Hematopoietic multipotent progenitor cell treated with erythropoietin and hydrocortisone succinate and interleukin-3 and kit ligand, for 8 days (in vitro differentiated cells): Measurements from ENCODE around the gene SLC25A21.
"Not testable (repeated sequence)": the region's sequence is repeated elsewhere in the genome, so short reads cannot be mapped to it uniquely, and the experiment has no call there.

Source experiments
- DNase-seq: peaks from one replicate; pipeline ENCODE4 v3.0.0-alpha.2; 2015

Gene SLC25A21

DNA sequence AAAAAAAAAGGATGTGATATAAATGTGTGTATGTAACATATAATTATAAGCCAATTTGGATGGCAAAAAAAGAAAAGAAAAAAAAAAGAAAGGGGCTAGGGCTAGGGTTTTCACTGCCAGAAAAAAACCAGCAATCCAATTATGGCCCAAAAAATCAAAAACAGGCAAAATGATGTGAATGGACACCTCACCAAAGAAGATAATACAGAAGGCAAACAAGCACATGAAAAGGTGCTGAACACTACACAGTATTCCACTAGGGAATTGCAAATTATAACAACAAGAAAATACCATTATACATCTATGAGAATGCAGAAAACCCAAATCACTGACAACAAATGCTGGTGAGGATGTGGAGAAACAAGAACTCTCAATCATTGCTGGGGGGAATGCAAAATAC, 13.3 kb upstream of the SLC25A21 start:
- no peak for DNase-seq

DNA sequence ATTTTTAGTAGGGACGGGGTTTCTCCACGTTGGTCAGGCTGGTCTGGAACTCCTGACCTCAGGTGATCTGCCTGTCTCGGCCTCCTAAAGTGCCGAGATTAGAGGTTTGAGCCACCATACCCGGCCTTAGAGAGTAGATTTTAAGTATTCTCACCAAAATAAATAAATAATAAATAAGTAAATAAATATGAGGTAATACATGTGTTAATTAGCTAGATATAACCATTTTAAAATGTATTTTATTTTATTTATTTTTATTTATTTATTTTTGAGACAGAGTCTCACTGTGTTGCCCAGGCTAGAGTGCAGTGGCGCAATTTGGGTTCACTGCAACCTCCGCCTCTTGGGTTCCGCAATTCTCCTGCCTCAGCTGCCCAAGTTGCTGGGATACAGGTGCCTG, 12.1 kb upstream of the SLC25A21 start:
- not testable (repeated sequence) for DNase-seq

DNA sequence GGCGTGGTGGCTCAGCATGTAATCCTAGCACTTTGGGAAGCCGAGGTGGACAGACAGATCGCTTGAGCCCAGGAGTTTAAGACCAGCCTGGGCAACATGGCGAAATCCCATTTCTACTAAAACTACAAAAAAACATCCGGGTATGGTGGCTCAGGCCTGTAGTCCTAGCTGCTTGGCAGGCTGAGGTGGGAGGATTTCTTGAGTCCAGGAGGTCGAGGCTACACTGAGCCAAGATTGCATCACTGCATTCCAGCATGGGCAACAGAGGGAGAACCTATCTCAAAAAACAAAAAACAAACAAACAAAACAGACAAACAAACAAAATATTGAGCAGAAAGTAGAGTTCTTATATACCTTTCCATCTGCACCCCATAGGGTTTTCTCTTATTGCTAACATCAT, 9.0 kb upstream of the SLC25A21 start:
- DNase-seq: no peak

DNA sequence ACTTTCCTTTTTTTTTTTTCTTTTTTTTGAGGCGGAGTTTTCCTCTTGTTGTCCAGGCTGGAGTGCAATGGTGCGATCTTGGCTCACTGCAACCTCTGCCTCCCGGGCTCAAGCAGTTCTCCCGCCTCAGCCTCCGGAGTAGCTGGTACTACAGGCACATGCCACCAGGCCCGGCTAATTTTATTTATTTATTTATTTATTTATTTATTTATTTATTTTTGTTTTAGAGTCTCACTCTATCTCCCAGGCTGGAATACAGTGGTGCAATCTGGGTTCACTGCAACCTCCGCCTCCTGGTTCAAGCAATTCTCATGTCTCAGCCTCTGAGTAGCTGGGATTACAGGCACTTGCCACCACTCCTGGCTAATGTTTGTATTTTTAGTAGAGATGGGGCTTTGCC, 8.5 kb upstream of the SLC25A21 start:
- not testable (repeated sequence) for DNase-seq

DNA sequence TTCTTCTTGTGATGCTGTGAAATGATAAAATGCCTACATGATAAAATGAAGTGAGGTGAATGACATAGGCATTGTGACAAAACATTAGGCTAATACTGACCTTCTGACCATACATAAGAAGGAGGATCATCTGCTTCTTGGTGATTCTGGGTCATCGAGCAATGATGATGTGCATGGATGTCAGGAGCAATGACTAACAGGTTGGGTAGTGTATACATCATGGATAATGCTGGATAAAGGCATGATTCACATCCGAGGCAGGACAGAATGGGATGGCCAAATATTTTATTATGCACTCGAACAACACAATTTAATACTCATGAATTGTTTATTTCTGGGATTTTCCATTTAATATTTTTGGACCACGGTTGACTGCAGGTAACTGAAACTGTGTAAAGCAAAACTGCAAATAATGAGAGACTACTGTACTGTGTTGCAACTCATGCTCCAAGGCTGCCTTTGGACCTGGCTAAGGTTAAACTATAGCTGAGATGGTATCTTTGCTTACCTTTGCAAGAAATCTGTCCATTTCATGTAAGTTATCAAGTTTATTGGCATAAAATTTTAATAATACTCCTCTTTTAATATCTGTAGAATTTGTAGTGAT, 7.6 kb upstream of the SLC25A21 start:
- DNase-seq: no peak

DNA sequence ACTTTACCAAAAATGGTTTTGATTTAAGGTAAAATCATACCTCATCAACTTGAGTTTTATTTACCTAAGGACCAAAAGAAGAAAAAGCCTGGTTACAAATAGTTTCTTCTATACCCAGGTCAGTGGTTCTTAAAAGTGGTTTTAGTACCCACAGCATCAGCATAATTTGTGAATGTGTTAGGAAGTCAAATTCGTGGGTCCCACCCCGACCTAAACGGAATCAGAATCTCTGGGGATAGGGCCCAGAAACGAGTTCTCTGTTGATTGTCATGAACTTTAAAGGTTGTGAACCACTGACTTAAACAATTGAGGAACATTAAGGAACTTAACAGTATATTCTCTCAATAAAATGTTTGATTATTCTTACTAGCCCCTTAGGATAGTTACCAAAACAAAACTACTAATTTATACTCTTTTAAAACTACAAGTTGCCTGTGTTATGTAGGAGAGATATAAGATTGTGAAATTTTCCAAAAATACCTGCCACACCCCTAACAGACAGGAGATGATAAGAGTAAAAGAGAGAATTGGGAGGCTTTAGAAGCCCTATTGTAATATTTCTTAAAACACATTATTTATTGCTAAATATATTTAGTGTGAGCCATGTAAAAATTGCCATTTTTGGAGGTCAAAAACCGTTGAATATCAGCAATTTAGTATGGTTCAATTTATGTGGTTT, 669 bp upstream of the SLC25A21 start:
- DNase-seq: peak; percentile 73

DNA sequence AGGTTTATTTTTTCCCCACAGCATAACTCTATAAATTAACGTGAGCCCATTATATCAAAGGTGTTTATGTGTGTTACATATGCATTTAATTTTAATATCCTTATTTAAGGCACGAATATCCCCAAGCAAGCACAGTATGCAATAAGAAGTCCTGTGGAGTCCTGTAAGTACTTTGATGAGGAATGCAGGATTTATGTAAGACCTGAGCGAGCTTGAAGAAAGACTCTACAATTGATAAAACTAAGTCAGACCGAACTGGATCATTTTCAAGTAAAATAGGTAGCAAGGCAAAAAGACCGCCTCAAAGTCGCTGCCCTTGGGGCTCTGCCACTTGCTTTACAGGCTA, 755 bp downstream of the SLC25A21 start:
- DNase-seq: no peak

DNA sequence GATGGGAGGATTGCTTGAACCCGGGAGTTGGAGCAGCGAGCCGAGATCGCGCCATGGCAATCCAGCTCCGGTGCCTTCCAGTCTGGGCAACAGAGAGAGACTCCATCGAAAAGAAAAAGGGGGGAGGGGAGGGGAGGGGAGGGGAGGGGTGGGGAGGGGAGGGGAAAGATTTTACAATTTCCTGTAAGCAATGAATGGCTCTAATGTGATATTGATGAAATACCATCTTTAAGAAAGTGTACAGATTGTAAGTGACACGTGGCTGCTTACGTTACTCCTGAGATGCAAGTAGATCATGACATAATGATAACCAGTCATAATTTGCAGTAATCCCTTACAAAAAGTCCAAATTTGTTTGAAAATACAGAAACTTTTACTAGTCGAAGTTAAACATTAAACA, 1.4 kb downstream of the SLC25A21 start:
- peak; percentile 40 for DNase-seq

DNA sequence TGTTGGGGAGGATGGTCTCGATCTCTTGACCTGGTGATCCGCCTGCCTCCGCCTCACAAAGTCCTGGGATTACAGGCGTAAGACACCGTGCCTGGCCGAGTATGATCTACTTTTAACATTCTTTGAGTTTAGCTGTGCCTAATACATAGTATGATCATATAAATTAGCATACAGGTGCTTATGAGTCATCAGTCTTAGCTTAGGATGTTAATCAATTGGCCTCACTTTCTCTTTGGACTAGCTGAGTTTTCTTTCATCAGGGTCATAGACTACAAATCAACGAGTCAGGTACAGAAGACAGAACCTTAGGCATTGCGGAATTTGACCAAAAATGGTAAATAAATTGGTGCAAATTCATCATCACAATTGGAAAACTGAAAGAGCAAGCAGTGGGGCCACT, 2.2 kb downstream of the SLC25A21 start:
- no peak for DNase-seq

DNA sequence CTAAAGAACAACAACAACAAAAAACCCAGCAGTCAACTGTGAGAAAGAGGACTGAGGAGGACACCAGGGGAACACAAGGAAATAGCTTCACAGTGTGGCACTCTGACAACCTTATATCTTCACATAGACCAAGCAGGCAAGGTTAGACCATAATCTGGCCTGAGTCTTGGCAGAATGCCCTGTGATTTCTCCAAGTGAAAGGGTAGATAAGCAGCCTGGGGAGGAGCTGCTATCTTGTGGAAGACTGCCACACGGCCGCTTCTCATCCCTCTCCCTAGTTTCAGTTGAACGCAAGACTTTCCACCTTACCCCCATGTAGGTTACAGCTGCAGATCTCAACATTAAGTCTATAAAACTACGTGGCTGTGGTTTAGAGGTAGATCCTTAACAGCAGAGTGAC, 3.7 kb downstream of the SLC25A21 start:
- peak; percentile 99 for DNase-seq

DNA sequence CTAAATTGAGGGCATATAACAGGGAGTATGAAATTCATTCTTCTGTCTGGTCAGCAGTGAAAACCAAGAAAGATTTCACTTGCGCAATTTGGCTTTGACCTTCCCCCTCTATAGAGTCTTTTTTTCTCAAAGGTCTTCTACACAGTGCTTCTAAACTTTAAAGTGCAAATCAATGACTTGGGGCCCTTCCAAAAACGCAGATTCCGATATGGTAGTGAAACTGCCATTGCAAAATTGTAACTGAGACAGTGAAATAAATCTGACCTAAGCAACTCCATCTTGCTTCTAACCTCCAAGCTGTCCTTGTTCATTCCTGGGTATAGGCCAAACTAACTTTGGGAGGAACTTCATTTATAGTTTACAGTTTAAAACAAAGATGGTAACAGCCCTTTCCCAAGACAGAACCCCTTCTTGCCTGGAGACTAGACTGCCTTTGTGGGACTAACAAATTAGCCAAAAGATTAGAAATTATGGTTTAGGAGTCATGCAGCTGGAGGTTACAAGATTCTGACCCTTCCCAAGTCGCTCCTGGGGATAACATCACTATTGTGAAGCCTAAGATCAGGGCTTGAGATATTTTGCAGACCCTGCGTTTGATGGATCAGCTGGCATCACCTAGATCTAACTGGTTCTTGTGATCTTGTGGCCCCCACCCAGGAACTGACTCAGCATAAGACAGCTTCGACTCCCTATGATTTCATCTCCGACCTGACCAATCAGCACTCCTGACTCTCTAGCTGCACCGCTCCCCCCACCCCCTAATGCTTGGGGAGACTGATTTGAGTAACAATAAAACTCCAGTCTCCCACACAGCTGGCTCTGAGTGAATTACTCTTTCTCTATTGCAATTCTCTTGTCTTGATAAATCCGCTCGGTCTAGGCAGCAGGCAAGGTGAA, 5.0 kb downstream of the SLC25A21 start:
- peak; percentile 74 for DNase-seq

DNA sequence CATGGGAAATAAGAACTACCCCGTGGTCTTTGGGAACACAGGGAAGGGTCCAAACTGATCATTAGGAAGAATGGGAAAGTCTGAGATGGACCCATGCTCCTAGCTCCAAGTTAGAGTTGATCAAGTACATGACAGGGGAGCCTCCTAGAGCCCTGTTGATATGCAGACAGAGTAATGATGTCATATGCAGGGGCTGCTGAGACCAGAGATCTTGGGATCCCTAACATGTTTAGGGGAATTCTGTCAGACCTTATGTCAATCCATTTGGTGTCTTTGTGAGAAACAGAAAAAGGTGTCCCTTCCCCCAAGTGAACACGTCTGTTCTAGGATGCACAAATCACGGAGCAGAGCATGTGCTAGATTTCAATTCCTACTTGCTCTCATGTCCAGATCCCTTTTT, 6.6 kb downstream of the SLC25A21 start:
- no peak for DNase-seq

DNA sequence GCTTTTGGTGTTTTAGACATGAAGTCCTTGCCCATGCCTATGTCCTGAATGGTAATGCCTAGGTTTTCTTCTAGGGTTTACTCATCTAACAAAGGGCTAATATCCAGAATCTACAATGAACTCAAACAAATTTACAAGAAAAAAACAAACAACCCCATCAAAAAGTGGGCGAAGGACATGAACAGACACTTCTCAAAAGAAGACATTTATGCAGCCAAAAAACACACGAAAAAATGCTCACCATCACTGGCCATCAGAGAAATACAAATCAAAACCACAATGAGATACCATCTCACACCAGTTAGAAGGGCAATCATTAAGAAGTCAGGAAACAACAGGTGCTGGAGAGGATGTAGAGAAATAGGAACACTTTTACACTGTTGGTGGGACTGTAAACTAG, 10.1 kb downstream of the SLC25A21 start:
- not testable (repeated sequence) for DNase-seq

DNA sequence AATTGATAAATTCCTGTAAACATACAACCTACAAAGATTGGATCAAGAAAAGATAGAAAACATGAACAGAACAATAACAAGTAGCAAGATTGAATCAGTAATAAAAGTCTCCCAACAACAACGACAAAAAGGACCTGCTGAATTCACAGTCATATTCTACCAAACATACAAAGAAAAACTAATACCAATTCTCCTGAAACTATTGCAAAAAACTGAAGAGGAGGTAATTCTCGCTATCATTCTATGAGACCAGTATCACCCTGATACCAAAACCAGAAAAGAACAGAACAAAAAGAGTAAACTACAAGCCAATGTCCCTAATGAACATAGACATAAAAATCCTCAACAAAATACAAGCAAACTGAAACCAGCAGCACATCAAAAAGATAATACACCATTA, 14.4 kb downstream of the SLC25A21 start:
- DNase-seq: no peak

DNA sequence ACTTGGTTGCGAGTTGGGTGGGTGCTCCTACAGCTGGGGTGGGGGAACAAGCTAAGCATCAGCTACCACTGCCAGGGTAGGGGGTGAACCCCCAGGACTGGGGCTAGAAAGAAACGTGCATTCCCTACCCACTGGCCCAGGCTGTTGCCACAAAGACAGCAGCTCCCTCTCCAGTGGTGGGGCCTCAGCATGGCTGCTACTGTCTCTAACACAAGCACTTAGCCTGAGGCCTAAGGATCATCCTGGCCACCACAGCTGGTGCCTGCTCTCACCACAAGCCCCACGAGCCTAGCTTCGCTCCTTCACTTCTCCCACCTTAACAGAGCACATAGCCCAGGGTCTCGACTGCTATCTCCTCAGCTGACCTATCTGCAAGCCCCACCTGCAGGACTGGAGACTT, 18.9 kb downstream of the SLC25A21 start:
- peak; percentile 33 for DNase-seq

DNA sequence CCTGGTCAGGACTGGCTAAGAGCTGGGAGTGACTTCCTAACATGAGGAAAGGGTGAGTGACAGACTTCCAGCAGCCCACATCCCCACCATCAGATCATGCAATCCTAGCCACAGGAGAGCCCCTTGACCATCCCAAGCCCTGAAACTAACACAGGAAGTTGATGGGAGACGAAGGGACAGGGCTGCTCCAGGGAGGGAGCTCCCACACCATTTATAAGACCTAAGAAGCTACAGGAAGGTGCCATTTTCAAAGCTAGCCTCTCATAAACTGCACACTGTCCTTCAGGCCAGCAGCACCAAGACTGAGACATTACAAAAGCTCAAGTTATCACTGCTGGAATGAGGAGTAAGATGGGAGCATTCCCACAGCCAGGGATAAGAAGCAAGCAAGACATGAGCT, 19.4 kb downstream of the SLC25A21 start:
- no peak for DNase-seq

DNA sequence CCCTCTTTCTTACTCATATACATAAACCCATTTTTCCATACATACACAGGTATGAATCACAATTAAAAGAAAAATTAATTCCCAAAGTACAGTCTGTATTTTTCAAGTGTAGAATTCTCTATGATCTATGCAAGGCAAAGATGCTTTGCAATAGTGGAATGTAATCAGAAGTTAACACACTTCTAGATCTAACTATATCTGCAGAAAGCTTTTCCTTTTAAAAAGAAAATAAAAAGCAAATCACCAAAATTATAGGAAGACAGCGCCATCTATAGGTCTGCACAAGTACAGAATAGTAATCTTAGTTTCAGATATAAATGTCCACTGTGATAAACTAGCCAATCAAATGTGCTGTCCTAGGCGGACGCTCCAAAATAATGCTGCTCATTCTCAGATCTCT, 22.0 kb downstream of the SLC25A21 start:
- DNase-seq: peak; percentile 74

DNA sequence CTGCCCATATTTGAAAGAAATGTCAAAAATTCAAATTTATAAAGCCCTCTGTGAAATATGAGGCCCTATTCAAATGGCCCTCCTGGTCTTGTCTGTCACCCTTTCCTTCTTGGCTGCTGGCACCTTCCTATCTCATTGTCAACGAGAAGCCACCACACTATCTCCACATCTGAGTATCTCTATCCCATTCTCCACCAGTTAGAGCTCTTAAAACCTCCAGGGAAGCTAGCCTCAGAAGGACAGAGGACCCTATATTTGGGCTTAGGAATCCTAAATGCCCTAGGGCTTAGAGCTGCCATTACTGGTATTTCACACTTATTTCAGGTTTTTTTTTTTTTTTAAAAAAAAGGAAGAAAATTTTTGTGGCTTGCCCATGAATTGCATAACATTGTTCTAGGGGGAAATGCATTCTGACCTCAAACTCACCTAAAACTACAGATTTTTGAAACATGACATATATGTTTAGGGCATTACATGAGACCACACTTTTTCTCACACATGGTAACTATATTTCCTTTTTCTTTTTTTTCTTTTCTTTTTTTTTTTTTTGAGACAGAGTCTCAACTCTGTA, 25.0 kb downstream of the SLC25A21 start:
- DNase-seq: no peak

DNA sequence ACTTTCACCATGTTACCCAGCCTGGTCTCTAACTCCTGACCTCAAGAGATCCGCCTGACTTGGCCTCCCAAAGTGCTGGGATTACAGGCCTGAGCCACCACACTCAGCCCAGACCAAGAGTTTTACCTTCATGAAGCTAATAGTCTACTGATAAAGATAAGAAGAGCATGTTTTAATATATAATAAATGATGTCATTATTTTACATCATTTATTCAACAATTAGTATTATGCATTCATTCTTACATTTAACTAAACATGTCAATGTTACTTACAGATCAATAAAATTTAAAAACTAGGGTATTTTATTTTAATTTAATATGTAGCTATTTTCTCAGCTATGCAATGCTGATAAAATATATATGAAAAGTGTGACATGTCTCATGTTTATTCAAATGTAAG, 26.0 kb downstream of the SLC25A21 start:
- DNase-seq: not testable (repeated sequence)

DNA sequence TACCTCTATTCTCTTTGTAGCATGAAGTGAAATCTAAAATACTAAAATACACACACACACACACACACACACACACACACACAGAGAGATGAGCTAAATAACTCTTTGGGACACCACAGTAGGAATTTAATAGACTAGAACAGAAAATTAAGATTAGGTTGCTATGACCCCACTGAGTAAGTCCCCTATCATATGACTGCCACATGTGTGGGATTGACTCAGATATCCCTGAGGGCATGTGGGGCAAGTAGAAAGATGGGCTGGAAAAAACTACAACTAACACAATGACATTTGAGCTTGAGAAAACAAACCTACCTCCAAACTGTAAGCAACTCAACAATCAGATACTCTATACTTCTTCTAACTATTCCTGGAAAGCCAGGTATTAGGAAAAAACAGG, 27.0 kb downstream of the SLC25A21 start:
- no peak for DNase-seq

DNA sequence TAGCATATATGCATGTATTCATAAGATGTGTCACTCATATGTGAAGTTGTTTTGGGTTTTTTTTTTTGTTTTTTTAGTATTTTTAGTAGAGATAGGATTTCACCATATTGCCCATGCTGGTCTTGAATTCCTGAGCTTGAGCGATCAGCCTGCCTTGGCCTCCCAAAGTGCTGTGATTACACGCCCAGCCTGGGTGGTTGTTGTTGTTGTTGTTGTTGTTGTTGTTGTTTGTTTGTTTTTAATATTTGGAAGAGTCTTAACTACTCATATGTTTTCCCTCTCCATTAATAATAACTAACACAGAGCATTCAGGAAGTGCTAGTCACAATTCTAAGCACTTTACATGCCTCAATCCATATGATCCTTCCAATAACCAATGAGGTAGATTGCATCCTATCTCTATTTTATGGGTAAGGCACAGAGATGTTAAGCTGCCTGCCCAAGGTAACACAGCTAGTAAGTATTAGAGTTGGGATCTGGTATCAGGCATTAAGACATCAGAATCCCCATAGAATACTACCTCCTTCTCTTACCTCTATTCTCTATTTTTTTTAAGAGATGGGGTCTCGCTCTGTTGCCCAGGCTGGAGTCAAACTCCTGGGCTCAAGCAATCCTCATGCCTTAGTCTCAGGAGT, 27.6 kb downstream of the SLC25A21 start:
- DNase-seq: no peak

DNA sequence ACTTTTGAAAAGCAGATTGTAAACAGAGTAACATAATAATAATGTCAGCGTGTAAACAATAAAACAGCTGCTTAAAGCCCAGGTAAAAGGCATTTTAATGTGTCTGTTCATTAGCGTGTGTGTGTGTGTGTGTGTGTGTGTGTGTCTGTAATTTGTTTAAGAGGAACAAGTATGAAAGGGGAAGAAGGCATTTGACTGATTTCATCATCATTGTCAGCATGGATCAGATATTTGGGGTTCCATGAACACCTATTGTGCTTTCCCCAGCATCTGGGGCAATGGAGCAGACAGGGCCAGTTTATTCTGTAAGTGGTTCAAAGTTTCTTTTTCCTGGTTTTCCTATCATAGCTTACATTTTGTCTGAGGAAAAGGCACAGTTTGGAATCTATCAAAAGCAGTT, 28.9 kb downstream of the SLC25A21 start:
- DNase-seq: no peak

DNA sequence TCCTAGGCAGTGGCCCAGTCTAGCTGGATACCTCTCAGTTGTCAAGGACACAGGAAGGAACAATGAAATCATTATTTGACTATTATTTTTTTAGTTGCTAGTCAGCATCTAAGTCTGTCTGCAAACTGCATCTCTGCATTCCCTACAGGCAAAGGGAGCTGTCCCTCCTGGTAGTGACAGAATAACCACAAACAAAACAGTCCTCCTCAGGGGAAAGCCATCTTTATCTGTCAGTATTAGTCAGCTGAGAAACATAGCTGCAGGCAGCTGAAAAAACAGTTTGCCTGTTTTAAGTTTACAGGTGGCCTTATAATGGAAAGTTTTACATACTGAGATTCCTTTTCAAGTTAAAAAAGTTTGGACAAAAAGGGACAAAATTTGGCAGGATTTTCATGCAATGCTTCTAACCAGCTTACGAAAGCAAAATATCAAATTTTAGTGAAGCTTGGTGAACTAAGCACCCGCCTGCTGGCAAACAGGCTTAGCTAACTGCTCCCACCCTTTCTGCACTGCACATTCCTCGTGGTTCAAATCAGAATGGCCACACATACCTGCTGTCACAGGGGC, 29.5 kb downstream of the SLC25A21 start:
- DNase-seq: no peak
